ENCODE data around the gene ZNF225. TPM values are rescaled to one million over a fixed set of nuclear protein-coding genes. Genes with fewer than 3 reads are reported as not detected.

ZNF225 gene
- total RNA-seq (13.5 TPM), polyA plus RNA-seq (2.6 TPM)

DNA sequence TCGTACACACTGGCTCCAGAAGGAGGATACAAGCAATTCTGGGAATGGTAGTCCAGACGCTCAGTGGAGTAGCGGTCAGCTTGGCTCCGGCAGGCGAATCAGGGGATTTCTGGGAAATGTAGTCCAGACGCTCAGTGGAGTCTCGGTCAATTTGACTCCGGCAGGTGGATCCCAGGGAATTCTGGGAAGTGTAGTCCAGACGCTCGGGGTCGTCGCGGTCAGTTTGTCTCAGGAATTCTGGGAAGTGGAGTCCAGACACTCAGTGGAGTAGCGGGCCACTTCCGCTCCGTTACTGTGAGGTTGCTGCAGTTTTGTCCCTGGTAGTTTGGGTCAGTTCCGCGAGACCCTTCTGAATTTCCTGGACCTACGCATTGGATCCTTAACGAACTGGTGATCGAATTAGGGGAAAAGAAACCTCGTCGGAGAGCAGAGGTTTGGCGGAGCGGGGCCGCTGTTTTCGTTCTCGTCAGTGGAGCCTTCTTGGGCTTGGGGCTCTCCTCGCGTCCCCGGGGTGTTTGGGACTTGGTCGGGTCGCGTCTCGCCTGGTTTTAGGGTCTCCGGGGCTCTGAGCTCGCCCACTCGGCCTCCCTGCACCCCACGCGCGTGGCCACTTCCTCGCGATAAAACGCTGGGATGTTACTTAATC lies at the start of gene ZNF225:
Gene ZNF225 (plus strand): TSS at position 262 of the 646 bp plus-strand sequence. CDS start 2,429 bp downstream, outside the sequence.
- WGBS = under 1% methylated on average over 44 of the region's 44 CpGs
- DNase-seq (ENCODE audit: extremely low spot score) = peak; percentile 99
- peak within 1 kb of the TSS; percentile 89 for H3K4me3 ChIP-seq (ENCODE audit: low read depth, low read length)
- H3K36me3 ChIP-seq (ENCODE audit: insufficient read depth) = peaks cover 3% of the 10 kb centered on the region
- H3K4me1 ChIP-seq (ENCODE audit: insufficient read depth) = no peaks in the 10 kb centered on the region
- peak within 1 kb of the TSS; percentile 62 for H3K27ac ChIP-seq (ENCODE audit: low read depth)

DNA sequence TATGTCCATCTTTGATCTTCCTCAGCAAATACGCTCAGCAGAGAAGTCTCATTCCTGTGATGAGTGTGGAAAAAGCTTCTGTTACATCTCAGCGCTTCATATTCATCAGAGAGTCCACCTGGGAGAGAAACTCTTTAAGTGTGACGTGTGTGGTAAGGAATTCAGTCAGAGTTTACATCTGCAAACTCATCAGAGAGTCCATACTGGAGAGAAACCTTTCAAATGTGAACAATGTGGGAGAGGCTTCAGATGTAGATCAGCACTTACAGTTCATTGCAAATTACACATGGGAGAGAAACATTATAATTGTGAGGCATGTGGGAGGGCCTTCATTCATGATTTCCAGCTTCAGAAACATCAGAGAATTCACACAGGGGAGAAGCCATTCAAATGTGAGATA lies 46.9 kb upstream of the ZNF225 start:
- DNase-seq (ENCODE audit: extremely low spot score) = no peak
- no peak overlapping the region for H3K4me3 ChIP-seq (ENCODE audit: low read depth, low read length)
- no peak overlapping the region for H3K27ac ChIP-seq (ENCODE audit: low read depth)
- H3K4me1 ChIP-seq (ENCODE audit: insufficient read depth) = no peaks in the 10 kb centered on the region
- peaks cover 7% of the 10 kb centered on the region for H3K36me3 ChIP-seq (ENCODE audit: insufficient read depth)
- 63% methylated on average over 3 of the region's 3 CpGs for WGBS

DNA sequence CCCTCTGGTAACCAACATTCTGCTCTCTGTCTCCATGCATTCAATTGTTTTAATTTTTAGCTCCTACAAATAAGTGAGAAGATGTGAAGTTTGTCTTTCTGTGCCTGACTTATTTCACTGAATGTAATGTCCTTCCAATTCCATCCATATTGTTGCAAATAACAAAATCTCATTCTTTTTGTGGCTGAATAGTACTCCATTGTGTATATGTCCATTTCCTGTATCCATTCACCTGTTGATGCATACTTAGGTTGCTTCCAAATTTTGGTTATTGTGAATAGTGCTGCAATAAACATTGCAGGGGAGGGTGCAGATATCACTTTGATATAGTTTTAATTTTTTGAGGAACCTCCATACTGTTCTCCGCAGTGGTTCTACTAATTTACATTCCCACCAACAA lies 43.8 kb upstream of the ZNF225 start:
- DNase-seq (ENCODE audit: extremely low spot score) = no peak
- no peak overlapping the region for H3K4me3 ChIP-seq (ENCODE audit: low read depth, low read length)
- peaks cover 3% of the 10 kb centered on the region for H3K36me3 ChIP-seq (ENCODE audit: insufficient read depth)
- H3K27ac ChIP-seq (ENCODE audit: low read depth) = no peak overlapping the region
- no peaks in the 10 kb centered on the region for H3K4me1 ChIP-seq (ENCODE audit: insufficient read depth)
- 89% methylated on average over 1 of the region's 1 CpG for WGBS

GRCh38 chr19:44071824-44072542 lies 41.2 kb upstream of the ZNF225 start, which contains the start of gene ZNF284:
Gene ZNF284, plus strand, starts transcription at chr19:44072159. Its CDS starts 4,231 bp downstream, at chr19:44076390.
- H3K36me3 ChIP-seq (ENCODE audit: insufficient read depth) = no peaks in the 10 kb centered on the region
- H3K4me3 ChIP-seq (ENCODE audit: low read depth, low read length) = peak within 1 kb of the TSS; percentile 63
- no peak within 1 kb of the TSS for H3K27ac ChIP-seq (ENCODE audit: low read depth)
- DNase-seq (ENCODE audit: extremely low spot score) = peak; percentile 88
- under 1% methylated on average over 40 of the region's 40 CpGs for WGBS
- H3K4me1 ChIP-seq (ENCODE audit: insufficient read depth) = no peaks in the 10 kb centered on the region

- H3K36me3 ChIP-seq (ENCODE audit: insufficient read depth) = no peaks in the 10 kb centered on the region
- no peaks in the 10 kb centered on the region for H3K4me1 ChIP-seq (ENCODE audit: insufficient read depth)
- 16% methylated on average over 18 of the region's 18 CpGs for WGBS
- no peak overlapping the region for H3K27ac ChIP-seq (ENCODE audit: low read depth)
- DNase-seq (ENCODE audit: extremely low spot score) = no peak
- H3K4me3 ChIP-seq (ENCODE audit: low read depth, low read length) = peak overlapping the region; percentile 63
Measured at GRCh38 chr19:44072543-44073401, 40.4 kb upstream of the ZNF225 start.

GRCh38 chr19:44076325-44076724 lies 36.9 kb upstream of the ZNF225 start:
- H3K27ac ChIP-seq (ENCODE audit: low read depth) = no peak overlapping the region
- no peak overlapping the region for H3K4me3 ChIP-seq (ENCODE audit: low read depth, low read length)
- 84% methylated on average over 2 of the region's 2 CpGs for WGBS
- DNase-seq (ENCODE audit: extremely low spot score) = no peak
- H3K4me1 ChIP-seq (ENCODE audit: insufficient read depth) = no peaks in the 10 kb centered on the region
- no peaks in the 10 kb centered on the region for H3K36me3 ChIP-seq (ENCODE audit: insufficient read depth)

DNA sequence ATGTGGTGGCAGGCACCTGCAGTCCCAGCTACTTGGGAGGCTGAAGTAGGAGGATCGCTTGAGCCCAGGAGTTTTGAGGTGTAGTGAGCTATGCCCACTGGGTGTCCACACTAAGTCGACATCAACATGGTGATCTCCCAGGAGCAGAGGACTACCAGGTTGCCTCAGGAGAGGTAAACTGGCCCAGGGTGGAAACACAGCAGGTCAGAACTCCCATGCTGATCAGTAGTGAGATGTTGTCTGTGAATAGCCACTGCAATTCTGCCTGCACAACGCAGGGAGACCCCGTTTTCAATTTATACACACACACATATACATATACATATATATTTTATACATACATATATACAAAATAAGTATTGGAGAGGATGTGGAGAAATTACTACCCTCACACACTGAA lies 21.1 kb upstream of the ZNF225 start:
- no peaks in the 10 kb centered on the region for H3K36me3 ChIP-seq (ENCODE audit: insufficient read depth)
- H3K27ac ChIP-seq (ENCODE audit: low read depth) = no peak overlapping the region
- H3K4me3 ChIP-seq (ENCODE audit: low read depth, low read length) = no peak overlapping the region
- no peak for DNase-seq (ENCODE audit: extremely low spot score)
- 62% methylated on average over 4 of the region's 4 CpGs for whole genome bisulfite sequencing
- no peaks in the 10 kb centered on the region for H3K4me1 ChIP-seq (ENCODE audit: insufficient read depth)

GRCh38 chr19:44093931-44094765 lies 19.1 kb upstream of the ZNF225 start, which contains the start of gene ZNF224:
Gene ZNF224, plus strand, starts transcription at chr19:44094361. Its CDS starts 3,513 bp downstream, at chr19:44097874.
- H3K4me1 ChIP-seq (ENCODE audit: insufficient read depth) = no peaks in the 10 kb centered on the region
- peak within 1 kb of the TSS; percentile 42 for H3K27ac ChIP-seq (ENCODE audit: low read depth)
- WGBS = under 1% methylated on average over 50 of the region's 50 CpGs
- peaks cover 3% of the 10 kb centered on the region for H3K36me3 ChIP-seq (ENCODE audit: insufficient read depth)
- peak; percentile 95 for DNase-seq (ENCODE audit: extremely low spot score)
- H3K4me3 ChIP-seq (ENCODE audit: low read depth, low read length) = peak within 1 kb of the TSS; percentile 81

GRCh38 chr19:44107751-44108150 lies 5.4 kb upstream of the ZNF225 start:
- Histone ChIP-seq H3K27ac (ENCODE audit: low read depth) (no peak overlapping the region), H3K4me1 (ENCODE audit: insufficient read depth) (no peaks in the 10 kb centered on the region), H3K4me3 (ENCODE audit: low read depth, low read length) (no peak overlapping the region), H3K36me3 (ENCODE audit: insufficient read depth) (peaks cover 11% of the 10 kb centered on the region)
- WGBS = 98% methylated on average over 3 of the region's 3 CpGs
- no peak for DNase-seq (ENCODE audit: extremely low spot score)

GRCh38 chr19:44109458-44109857 lies 3.7 kb upstream of the ZNF225 start:
- no peak overlapping the region for H3K27ac ChIP-seq (ENCODE audit: low read depth)
- H3K36me3 ChIP-seq (ENCODE audit: insufficient read depth) = peaks cover 5% of the 10 kb centered on the region
- H3K4me3 ChIP-seq (ENCODE audit: low read depth, low read length) = no peak overlapping the region
- no peaks in the 10 kb centered on the region for H3K4me1 ChIP-seq (ENCODE audit: insufficient read depth)
- no peak for DNase-seq (ENCODE audit: extremely low spot score)

- WGBS = 10% methylated on average over 17 of the region's 17 CpGs
- Histone ChIP-seq H3K4me1 (ENCODE audit: insufficient read depth) (no peaks in the 10 kb centered on the region), H3K4me3 (ENCODE audit: low read depth, low read length) (no peak overlapping the region), H3K27ac (ENCODE audit: low read depth) (no peak overlapping the region), H3K36me3 (ENCODE audit: insufficient read depth) (no peaks in the 10 kb centered on the region)
- DNase-seq (ENCODE audit: extremely low spot score) = no peak
Measured at GRCh38 chr19:44111910-44112463, 1.2 kb upstream of the ZNF225 start.

DNA sequence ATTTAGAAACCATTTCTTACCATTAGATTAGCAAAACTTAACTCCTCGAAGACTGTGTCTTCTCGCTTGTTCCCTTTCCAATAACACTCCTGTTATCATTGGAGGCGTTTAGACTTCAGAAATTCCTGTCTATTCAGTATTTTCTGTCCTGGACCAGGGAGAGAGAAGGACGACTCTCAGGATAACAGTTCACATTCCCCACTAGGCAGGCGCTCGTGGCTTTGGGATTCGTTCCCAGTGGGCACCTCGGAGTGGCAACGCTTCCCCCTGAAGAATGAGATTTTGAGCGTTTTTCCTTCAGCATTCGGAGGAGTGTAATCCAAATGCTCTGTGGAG lies 429 bp upstream of the ZNF225 start:
- H3K27ac ChIP-seq (ENCODE audit: low read depth) = no peak overlapping the region
- H3K4me1 ChIP-seq (ENCODE audit: insufficient read depth) = no peaks in the 10 kb centered on the region
- no peak for DNase-seq (ENCODE audit: extremely low spot score)
- WGBS = under 1% methylated on average over 11 of the region's 11 CpGs
- no peaks in the 10 kb centered on the region for H3K36me3 ChIP-seq (ENCODE audit: insufficient read depth)
- peak overlapping the region; percentile 89 for H3K4me3 ChIP-seq (ENCODE audit: low read depth, low read length)

All from urinary bladder (tissue), 4 donors.